Sciatic nerve (tissue), 2 donors: ENCODE data around the gene THOC6. TPM values are rescaled to one million over a fixed set of nuclear protein-coding genes. Genes with fewer than 3 reads are reported as not detected.
A peak's percentile ranks its signal among the peaks of the same experiment; 100 is the strongest.

Experiments used
- ATAC-seq: fragments of 200-7000 bp; cut with Tn5 transposase; one replicate; pipeline ENCODE4 v1.9.1; 2020; ENCODE audit warnings: mild to moderate bottlenecking, moderate library complexity
- DNase-seq: peaks from one replicate; pipeline ENCODE4 v3.0.0-alpha.2; 2020; ENCODE audit warnings: low spot score
- intact Hi-C: fragments of 100-400 bp; cut with DNase I; formaldehyde crosslinking; loops from one replicate; pipeline ENCODE4 v1.14.2; 2022
- total RNA-seq: library from RNA; stranded (reverse); fragmentation: NEBNext Ultra II Directional; extraction: Animal tissue kit (Norgen Biotek cat#: 25700); gene quantifications from one replicate; pipeline ENCODE4 v1.2.1, GENCODE V29; 2021
- donor health status: DM: no; HTN: no; CAD: no.
- donor health status: DM: no; HTN: no; CAD: no.

The THOC6 gene
- total RNA-seq, 1 donor from 2014 or later = 13.6 TPM

DNA sequence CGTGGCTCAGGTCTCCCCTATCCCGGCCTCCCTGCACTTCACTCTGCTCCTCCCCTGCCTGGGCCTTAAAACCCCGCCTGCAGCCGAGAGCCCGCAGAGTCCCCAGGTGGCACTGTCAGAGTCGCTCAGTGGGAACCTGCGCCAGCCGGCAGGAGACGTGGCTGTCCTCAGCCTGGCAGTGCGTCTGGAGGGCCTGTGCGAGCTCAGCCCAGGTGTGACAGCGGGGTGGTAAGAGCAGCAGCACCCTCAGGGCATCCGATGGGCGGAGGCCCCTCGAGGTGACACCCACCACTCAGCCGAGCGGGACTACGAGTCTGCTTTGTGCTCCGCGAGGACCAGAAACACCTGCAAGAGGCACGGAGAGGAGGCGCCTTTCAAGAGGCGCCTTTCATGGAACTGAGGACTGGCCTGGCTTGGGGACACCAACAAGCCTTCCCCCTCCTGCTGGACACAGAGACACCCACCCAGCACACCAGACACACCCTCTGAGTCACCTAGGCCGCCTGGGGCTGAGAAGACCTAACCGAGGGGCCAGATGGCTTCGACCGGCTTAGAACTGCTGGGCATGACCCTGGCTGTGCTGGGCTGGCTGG lies 10.9 kb upstream of the THOC6 start, which contains the start of gene CLDN9:
Gene CLDN9, plus strand, starts transcription at position 96 of the 593 bp plus-strand sequence. Its CDS starts 440 bp downstream, at position 536.
- intact Hi-C loops = no loop called here
- no peak for DNase-seq
- ATAC-seq = no peak

DNA sequence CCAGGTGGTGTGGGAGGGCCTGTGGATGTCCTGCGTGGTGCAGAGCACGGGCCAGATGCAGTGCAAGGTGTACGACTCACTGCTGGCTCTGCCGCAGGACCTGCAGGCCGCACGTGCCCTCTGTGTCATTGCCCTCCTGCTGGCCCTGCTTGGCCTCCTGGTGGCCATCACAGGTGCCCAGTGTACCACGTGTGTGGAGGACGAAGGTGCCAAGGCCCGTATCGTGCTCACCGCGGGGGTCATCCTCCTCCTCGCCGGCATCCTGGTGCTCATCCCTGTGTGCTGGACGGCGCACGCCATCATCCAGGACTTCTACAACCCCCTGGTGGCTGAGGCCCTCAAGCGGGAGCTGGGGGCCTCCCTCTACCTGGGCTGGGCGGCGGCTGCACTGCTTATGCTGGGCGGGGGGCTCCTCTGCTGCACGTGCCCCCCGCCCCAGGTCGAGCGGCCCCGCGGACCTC lies 10.3 kb upstream of the THOC6 start:
- ATAC-seq (no peak), DNase-seq (no peak)
- intact Hi-C loops = no loop called here

DNA sequence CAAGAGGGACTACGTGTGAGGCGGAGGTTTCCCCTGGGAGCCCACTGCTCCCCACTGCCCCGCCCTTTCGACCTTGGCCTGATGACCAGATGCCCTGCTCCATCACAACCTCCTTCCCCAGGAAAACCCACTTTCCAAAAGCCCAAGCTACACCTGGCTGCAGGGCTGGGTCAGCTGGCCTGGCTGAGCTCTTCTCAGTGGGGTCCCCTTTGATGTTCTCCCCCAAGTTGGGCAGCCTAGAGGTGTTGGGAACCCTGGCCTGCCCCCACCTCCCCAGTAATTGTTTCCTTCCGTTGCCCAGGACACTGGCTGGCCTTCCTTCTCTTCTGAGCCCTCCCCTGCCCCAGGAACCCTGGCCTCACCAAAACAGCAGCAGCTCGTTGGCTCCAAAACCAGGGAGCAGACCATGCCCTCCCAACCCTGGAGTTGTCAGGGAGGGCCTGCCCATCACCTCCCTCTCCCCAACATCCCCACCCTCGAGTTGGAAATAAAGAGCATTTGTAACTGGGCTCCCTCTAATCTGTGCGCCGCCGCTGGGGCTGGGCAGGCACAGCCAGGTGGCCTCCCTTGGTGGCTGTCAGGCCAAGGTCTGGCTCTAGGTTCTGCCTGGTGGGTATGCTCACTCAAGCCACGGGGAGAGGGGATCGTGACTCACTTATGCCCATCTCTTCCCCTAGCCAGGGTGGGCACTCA lies 9.7 kb upstream of the THOC6 start:
- ATAC-seq = no peak
- DNase-seq = no peak
- intact Hi-C loops = no loop called here

DNA sequence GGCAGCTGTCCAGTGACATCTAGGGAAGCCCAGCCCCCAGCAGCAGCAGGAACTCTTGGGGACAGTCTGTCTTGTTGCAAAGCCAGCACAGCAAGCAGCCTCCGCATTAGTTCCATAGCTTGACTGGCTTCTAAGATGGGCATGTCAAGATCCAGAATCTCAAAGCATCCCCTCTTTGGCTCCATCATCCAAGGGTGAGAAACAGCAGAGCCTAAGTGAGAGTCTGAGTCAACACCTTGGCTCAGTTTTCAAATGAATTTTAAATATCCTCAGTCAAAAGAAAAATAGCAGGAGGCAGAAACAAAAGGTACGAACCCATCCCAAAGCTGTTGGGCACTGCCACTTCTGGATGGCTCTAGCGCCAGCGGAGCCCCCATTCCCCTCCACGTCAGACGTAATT lies 8.9 kb upstream of the THOC6 start:
- ATAC-seq (no peak), DNase-seq (no peak)
- intact Hi-C loops = no loop called here

DNA sequence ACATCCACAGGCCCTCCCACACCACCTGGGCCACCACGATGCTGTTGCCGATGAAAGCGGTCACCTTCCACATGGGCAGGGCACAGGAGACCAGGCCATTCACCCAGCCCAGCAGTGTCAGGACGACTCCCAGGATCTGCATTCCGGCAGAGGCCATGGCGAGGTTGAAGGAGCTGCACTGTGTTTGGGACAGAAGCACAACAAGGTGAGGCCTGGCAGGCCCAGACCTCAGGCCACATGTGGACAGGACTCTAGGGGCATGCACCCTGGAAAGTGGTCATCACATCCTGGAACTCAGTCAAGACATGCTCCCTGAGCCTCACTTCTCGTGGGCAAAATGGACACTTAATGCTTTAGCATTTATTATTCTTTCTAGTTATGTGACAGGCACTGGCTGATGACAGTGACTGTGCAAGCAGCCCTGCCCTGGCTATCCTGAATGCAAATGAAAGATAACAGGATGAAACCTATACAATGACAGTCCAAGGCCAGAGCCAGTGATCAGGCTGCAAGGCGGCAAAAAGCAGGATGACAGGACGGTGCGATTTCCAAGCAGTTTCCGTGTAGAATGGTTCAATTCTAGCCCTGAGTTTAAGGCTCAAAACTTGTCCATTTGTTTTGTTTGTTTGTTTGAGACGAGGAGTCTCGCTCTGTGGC lies 7.8 kb upstream of the THOC6 start:
- DNase-seq (no peak), ATAC-seq (no peak)
- intact Hi-C loops = no loop called here

DNA sequence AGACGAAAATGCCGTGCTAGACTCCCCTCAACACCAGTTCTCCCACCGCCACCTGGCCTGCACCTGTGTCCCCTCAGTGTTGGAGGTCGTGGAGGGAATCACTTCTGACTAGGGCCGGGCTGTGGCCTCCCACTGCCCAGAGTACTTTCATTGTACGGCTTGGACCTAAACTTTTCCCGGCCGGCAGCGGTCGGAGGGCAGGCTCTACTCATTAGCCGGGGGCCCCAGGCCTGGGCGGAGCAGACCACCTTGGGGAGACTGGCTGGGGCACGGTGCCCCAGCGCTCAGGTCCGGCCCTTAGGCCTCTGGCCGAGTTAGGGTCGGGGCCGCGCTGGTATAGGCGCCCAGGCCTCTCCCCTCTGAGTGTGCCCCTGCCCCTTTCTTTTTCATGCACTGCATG lies 6.5 kb upstream of the THOC6 start:
- ATAC-seq (no peak), DNase-seq (no peak)
- intact Hi-C loops = no loop called here

DNA sequence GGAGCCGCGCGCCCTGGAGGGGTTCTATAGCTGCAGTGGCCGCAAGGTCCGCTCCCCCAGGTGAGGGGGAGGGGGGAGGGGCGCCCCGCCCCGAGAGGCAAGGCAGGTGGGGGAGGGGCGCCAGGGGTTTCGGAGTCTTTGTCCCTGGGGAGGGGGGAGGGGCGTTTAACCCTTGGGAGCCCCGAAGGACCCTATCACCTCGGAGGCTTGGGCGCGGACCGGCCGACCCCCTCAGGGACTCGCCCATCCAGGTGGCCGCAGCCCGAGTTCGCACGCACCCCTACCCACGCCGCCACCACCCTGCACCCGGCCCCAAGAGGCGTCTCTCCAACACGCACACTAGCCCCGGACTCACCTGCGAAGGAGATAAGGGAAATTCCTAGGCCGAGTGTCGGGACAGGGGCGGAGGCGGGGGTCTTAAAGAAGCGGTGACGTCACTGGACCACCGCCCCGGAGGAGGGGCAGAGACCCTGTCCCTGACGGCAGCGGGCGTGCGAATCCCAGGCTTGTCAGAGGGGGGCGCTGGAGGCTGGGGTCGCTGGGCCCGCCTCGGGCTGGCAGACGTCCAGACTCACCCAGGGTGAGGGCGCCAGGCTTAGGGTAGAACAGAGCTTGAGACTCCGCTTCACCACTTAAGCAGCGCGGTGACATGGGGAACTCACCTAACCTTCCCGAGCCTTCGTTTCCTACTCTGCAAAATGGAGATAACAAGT lies 5.9 kb upstream of the THOC6 start, which contains the start of gene CLDN6:
Gene CLDN6, minus strand, starts transcription at position 390 of the 713 bp plus-strand sequence. CDS start 2,162 bp downstream, outside the sequence.
- DNase-seq (no peak), ATAC-seq (no peak)
- intact Hi-C loops = no loop called here

DNA sequence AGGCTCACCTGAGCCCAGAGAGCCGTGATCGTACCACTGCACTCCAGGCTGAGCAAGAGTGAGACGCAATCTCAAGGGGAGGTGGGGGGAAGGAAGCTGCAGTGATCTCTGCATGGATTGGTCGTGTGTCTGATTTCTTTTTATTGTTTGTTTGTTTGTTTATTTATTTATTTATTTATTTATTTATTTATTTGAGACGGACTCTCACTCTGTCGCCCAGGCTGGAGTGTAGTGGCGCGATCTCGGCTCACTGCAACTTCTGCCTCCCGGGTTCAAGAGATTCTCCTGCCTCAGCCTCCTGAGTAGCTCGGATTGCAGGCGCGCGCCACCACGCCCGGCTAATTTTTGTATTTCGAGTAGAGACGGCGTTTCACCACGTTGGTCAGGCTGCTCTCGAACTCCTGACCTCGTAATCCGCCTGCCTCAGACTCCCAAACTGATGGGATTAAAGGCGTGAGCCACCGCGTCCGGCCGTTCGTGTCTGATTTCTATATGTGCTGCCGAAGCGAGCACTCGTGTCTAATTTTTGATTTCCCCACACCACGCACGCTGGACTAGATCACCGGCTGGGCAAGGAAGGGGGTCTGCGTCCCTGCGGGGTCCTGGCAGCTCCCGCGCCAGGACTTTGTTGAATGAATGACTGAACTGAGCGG lies 4.1 kb upstream of the THOC6 start:
- intact Hi-C loops = no loop called here
- no peak for DNase-seq
- no peak for ATAC-seq

DNA sequence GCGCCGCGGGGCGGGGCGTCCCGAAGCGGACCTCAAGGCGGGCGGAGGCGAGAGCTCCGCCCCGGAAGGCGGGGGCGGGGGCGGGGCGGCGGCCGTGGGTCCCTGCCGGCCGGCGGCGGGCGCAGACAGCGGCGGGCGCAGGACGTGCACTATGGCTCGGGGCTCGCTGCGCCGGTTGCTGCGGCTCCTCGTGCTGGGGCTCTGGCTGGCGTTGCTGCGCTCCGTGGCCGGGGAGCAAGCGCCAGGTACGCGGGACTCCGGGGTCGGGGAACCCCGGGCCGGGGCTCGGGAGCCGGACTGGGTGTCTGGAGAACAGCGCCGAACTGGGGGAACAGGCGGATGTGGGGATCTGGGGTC lies 3.6 kb upstream of the THOC6 start, which contains the start of gene TNFRSF12A:
Gene TNFRSF12A, plus strand, starts transcription at position 122 of the 357 bp plus-strand sequence. Its CDS starts 30 bp downstream, at position 152.
- ATAC-seq (peak; percentile 3), DNase-seq (peak; percentile 83)
- intact Hi-C loops = no loop called here

DNA sequence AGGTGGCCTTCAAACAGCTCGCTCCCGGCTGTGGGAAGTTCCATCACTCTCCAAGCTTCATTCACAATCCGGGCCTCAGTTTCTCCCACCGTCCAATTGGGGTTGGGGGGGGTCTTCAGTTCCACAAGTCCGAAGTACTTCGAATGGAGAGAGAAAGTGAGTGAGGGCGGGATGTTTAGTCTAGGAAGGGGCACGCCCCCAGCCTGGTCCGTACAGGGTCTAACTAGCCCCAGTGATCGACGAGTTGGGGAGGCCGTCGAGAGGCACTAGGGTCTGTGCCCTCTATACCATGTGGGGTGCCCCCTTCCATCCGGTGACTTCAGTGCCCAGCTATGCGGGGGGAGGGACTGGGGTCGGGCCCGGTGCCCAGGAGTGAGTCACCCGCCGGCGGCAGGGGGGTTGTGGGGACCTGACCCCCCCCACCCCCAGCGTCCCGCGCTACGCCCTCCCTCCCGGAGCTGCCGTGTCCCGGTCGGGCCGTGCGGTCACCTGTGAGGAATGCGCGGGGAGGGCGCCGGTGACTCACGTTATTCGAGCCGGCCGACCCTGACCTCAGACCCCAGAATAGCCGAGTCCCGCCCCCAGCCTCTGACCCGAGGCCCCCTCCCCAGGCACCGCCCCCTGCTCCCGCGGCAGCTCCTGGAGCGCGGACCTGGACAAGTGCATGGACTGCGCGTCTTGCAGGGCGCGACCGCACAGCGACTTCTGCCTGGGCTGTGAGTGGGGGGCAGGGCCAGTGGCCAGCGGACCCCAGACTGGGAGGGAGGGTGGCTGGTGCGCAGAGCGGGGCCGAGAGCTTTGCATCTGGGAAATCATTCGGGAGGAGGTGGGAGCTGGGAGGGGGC lies 3.0 kb upstream of the THOC6 start:
- peak; percentile 8 for ATAC-seq
- intact Hi-C loops = no loop called here
- DNase-seq = peak; percentile 88

DNA sequence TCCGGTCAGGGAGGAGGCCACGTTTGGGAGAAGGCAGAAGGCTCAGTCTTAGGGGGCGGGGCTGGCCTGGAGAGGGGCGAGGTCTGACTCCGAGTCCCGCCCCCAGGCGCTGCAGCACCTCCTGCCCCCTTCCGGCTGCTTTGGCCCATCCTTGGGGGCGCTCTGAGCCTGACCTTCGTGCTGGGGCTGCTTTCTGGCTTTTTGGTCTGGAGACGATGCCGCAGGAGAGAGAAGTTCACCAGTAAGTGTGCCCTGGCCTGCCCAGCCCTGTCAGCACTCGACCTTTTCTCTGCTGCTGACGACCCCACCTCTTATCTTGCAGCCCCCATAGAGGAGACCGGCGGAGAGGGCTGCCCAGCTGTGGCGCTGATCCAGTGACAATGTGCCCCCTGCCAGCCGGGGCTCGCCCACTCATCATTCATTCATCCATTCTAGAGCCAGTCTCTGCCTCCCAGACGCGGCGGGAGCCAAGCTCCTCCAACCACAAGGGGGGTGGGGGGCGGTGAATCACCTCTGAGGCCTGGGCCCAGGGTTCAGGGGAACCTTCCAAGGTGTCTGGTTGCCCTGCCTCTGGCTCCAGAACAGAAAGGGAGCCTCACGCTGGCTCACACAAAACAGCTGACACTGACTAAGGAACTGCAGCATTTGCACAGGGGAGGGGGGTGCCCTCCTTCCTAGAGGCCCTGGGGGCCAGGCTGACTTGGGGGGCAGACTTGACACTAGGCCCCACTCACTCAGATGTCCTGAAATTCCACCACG lies 2.2 kb upstream of the THOC6 start:
- DNase-seq = peak; percentile 88
- peak; percentile 44 for ATAC-seq
- intact Hi-C loops = no loop called here

DNA sequence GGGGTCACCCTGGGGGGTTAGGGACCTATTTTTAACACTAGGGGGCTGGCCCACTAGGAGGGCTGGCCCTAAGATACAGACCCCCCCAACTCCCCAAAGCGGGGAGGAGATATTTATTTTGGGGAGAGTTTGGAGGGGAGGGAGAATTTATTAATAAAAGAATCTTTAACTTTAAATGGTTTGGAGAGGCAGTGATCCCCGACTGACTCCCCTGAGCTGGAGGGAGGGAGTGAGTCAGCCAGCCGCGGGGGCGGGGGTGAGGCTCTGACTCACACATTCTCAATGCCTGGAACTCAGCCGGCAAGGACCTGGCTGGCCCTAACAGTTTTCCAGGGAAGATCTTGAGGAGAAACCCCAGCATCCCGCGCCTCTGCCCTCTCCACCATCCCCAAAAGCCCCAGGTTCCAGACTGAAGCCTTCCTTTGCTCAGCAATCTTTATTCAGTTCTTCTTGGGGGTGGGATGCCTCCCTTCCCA lies 1.6 kb upstream of the THOC6 start:
- intact Hi-C loops = no loop called here
- DNase-seq (peak; percentile 93), ATAC-seq (peak; percentile 79)

DNA sequence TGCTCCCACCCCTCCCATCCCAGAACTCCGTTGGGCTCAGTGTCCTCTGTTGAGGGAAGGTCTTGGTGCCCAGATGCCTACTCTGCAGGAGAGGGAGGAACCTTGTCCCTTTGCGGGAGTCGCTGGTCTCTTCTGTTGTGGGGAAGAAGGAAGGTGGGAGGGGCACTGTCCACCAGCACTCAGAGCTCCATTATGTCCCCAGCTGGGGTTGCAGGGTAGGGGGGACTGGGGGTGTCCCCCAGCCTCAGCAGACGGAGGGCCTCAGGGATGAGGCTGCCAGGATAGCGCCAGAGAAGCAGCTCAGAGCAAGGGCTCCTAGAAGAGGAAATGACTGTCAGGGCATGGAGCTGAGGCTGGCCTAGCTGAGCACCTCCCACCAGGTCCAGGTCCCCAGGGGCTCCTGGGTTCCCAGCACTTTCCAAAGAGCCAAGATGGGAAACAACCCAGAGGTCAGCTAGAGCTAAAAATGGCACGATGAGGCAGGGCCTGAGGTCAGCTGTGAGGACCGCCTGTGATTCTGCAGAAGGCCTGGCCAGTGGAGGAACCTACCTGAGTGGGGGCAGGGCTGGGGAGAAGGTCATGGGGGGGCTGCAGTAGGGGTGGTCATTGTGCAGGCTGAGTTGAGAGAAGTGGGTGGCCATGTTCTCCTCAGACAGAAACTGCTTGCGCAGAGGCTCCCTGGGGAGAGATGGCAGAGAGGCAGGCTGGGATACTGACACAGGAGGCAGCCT lies 986 bp upstream of the THOC6 start:
- ATAC-seq (no peak), DNase-seq (no peak)
- intact Hi-C loops = no loop called here

DNA sequence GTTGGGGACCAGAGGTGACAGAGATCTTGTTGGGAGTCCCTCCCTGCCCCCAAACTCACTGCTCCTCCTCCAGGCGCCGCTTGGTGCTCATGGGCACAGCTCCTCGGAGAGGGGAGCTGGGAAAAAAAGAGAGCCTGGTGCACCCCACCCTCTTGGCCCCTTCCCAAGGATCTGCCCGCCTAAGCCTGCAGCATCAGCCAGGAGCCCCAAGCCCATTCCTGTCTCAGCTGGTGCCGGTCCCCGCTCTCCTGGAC lies 493 bp upstream of the THOC6 start:
- peak; percentile 0 for ATAC-seq
- DNase-seq = peak; percentile 77
- intact Hi-C loops = no loop called here

DNA sequence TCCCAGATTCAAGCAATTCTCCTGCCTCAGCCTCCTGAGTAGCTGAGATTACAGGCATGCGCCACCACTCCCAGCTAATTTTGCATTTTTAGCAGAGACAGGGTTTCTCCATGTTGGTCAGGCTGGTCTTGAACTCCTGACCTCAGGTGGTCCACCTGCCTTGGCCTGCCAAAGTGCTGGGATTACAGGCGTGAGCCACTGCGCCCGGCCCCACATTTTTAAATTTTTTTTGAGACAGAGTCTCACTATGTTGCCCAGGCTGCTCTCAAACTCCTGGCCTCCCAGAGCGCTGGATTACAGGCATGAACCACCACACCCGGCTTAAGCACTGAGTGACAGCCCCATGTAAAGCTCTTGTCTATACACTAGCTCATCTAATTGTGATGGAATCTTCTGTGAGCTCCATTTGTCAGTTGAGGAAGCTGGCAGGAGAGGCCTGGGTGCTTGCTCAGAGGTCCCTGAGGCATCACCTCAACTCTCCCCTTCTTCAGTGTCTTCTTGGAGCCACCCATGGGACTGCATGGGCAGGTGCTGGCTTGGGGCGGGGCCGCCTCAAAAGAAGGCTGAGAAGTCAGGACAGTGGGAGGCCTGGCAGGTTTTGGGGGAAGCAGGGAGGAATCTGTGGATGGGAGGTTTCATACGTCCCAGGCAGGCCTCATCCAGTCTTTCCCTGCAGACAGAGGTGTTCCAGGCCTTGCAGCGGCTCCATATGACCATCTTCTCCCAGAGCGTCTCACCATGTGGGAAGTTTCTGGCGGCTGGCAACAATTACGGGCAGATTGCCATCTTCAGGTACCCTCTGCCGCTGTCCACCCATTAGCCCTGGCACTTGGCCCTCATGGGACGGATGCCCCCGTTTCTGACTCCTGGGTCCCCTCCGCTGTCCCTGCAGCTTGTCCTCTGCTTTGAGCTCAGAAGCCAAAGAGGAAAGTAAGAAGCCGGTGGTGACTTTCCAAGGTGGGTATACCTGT lies 1.5 kb downstream of the THOC6 start:
- intact Hi-C loops = no loop called here
- ATAC-seq = no peak
- no peak for DNase-seq

DNA sequence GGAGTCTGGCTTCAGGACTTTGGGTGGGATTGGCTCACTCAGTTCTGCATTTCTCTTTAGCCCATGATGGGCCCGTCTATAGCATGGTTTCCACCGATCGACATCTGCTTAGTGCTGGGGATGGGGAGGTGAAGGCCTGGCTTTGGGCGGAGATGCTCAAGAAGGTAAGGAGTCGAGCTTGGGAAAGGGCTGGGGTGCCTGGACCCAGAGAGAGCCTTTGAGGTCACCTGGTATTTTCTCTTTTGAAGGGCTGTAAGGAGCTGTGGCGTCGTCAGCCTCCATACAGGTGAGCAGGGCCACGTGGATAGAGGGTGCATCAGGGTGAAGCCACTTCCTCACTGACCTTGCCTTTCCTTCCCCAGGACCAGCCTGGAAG lies 2.2 kb downstream of the THOC6 start:
- intact Hi-C loops = no loop called here
- DNase-seq (no peak), ATAC-seq (no peak)
